Measurements from ENCODE around the gene PYGB. TPM values are rescaled to one million over a fixed set of nuclear protein-coding genes. Genes with fewer than 3 reads are reported as not detected.
A peak's percentile ranks its signal among the peaks of the same experiment; 100 is the strongest.
"Not testable (repeated sequence)": the region's sequence is repeated elsewhere in the genome, so short reads cannot be mapped to it uniquely, and the experiment has no call there.

PYGB gene
- total RNA-seq, 2 experiments from 2014 or later: 29.3 to 29.5 TPM

- DNase-seq (no peak), ATAC-seq (ENCODE audit: low read depth) (no peak)
- Mint-ChIP-seq H3K27ac (no peak overlapping the region), H3K4me3 (no peak overlapping the region), H3K4me1 (peaks cover 17% of the 10 kb centered on the region), H3K36me3 (peaks cover 7% of the 10 kb centered on the region), H3K9me3 (no peaks in the 10 kb centered on the region), H3K27me3 (no peaks in the 10 kb centered on the region)
- POLR2A ChIA-PET: no interaction called here
These were observed 59.4 kb downstream of the PYGB start for GRCh38 chr20:25306991-25307903.

- ATAC-seq (ENCODE audit: low read depth) (no peak), DNase-seq (no peak)
- H3K9me3 Mint-ChIP-seq: no peaks in the 10 kb centered on the region
- H3K4me1 Mint-ChIP-seq: peaks cover 17% of the 10 kb centered on the region
- no peak overlapping the region for H3K4me3 Mint-ChIP-seq
- H3K27ac Mint-ChIP-seq: no peak overlapping the region
- H3K27me3 Mint-ChIP-seq: no peaks in the 10 kb centered on the region
- POLR2A ChIA-PET: no interaction called here
- peaks cover 7% of the 10 kb centered on the region for H3K36me3 Mint-ChIP-seq
These were observed 60.2 kb downstream of the PYGB start for GRCh38 chr20:25308083-25308491.

GRCh38 chr20:25308671-25309394 is 60.9 kb downstream of the PYGB start:
- H3K27me3 Mint-ChIP-seq: no peaks in the 10 kb centered on the region
- DNase-seq: no peak
- no peaks in the 10 kb centered on the region for H3K9me3 Mint-ChIP-seq
- POLR2A ChIA-PET: no interaction called here
- H3K4me1 Mint-ChIP-seq: peaks cover 19% of the 10 kb centered on the region
- no peak for ATAC-seq (ENCODE audit: low read depth)
- no peak overlapping the region for H3K4me3 Mint-ChIP-seq
- no peak overlapping the region for H3K27ac Mint-ChIP-seq
- H3K36me3 Mint-ChIP-seq: peaks cover 8% of the 10 kb centered on the region

GRCh38 chr20:25309395-25310267 is 61.7 kb downstream of the PYGB start:
- peak; percentile 27 for DNase-seq
- peaks cover 8% of the 10 kb centered on the region for H3K36me3 Mint-ChIP-seq
- no peak overlapping the region for H3K4me3 Mint-ChIP-seq
- POLR2A ChIA-PET: no interaction called here
- peak overlapping the region; percentile 48 for H3K27ac Mint-ChIP-seq
- H3K27me3 Mint-ChIP-seq: no peaks in the 10 kb centered on the region
- H3K9me3 Mint-ChIP-seq: no peaks in the 10 kb centered on the region
- ATAC-seq (ENCODE audit: low read depth): no peak
- H3K4me1 Mint-ChIP-seq: peaks cover 19% of the 10 kb centered on the region

- DNase-seq: peak; percentile 51
- H3K27me3 Mint-ChIP-seq: no peaks in the 10 kb centered on the region
- POLR2A ChIA-PET: no interaction called here
- H3K9me3 Mint-ChIP-seq: no peaks in the 10 kb centered on the region
- H3K36me3 Mint-ChIP-seq: peaks cover 8% of the 10 kb centered on the region
- H3K4me3 Mint-ChIP-seq: peak overlapping the region; percentile 81
- peaks cover 19% of the 10 kb centered on the region for H3K4me1 Mint-ChIP-seq
- ATAC-seq (ENCODE audit: low read depth): peak; percentile 94
- peak overlapping the region; percentile 94 for H3K27ac Mint-ChIP-seq
These were observed 62.5 kb downstream of the PYGB start for GRCh38 chr20:25310268-25310920.

- peak overlapping the region; percentile 94 for H3K27ac Mint-ChIP-seq
- DNase-seq (peak; percentile 23), ATAC-seq (ENCODE audit: low read depth) (no peak)
- H3K27me3 Mint-ChIP-seq: no peaks in the 10 kb centered on the region
- peaks cover 8% of the 10 kb centered on the region for H3K36me3 Mint-ChIP-seq
- H3K4me3 Mint-ChIP-seq: peak overlapping the region; percentile 81
- H3K4me1 Mint-ChIP-seq: peaks cover 19% of the 10 kb centered on the region
- POLR2A ChIA-PET: no interaction called here
- H3K9me3 Mint-ChIP-seq: no peaks in the 10 kb centered on the region
These were observed 63.2 kb downstream of the PYGB start for GRCh38 chr20:25310921-25311728.

DNA sequence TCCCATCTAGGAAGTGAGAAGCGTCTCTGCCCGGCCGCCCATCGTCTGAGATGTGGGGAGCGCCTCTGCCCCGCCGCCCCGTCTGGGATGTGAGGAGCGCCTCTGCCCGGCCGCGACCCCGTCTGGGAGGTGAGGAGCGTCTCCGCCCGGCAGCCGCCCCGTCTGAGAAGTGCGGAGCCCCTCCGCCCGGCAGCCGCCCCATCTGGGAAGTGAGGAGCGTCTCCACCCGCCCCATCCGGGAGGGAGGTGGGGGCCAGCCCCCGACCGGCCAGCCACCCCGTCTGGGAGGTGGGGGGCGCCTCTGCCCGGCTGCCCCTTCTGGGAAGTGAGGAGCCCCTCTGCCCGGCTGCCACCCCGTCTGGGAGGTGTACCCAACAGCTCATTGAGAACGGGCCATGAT is 64.8 kb downstream of the PYGB start:
- H3K27me3 Mint-ChIP-seq; H3K4me3 Mint-ChIP-seq; H3K36me3 Mint-ChIP-seq; ATAC-seq (ENCODE audit: low read depth); H3K27ac Mint-ChIP-seq; H3K9me3 Mint-ChIP-seq; DNase-seq; POLR2A ChIA-PET: not testable (repeated sequence)
- peaks cover 19% of the 10 kb centered on the region for H3K4me1 Mint-ChIP-seq

DNA sequence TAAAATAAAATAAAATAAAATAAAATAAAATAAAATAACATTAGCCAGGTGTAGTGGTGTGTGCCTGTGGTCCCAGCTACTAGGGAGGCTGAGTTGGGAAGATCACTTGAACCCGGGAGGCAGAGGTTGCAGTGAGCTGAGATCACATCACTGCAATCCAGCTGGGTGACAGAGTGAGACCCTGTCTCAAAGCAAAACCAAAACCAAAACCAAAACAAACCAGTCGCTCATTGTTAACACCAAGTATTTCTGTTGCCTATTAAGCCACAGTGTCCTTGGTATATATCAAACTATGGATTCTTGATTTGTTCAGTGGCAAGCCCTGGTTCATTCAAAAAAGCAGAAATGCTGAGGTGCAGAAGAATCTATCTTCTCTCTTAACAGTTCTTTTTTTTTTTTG is 65.7 kb downstream of the PYGB start:
- peak overlapping the region; percentile 80 for H3K27ac Mint-ChIP-seq
- peak overlapping the region; percentile 52 for H3K4me3 Mint-ChIP-seq
- H3K4me1 Mint-ChIP-seq: peaks cover 19% of the 10 kb centered on the region
- POLR2A ChIA-PET: no interaction called here
- DNase-seq: no peak
- no peaks in the 10 kb centered on the region for H3K27me3 Mint-ChIP-seq
- H3K9me3 Mint-ChIP-seq: no peaks in the 10 kb centered on the region
- peaks cover 4% of the 10 kb centered on the region for H3K36me3 Mint-ChIP-seq
- peak; percentile 27 for ATAC-seq (ENCODE audit: low read depth)

DNA sequence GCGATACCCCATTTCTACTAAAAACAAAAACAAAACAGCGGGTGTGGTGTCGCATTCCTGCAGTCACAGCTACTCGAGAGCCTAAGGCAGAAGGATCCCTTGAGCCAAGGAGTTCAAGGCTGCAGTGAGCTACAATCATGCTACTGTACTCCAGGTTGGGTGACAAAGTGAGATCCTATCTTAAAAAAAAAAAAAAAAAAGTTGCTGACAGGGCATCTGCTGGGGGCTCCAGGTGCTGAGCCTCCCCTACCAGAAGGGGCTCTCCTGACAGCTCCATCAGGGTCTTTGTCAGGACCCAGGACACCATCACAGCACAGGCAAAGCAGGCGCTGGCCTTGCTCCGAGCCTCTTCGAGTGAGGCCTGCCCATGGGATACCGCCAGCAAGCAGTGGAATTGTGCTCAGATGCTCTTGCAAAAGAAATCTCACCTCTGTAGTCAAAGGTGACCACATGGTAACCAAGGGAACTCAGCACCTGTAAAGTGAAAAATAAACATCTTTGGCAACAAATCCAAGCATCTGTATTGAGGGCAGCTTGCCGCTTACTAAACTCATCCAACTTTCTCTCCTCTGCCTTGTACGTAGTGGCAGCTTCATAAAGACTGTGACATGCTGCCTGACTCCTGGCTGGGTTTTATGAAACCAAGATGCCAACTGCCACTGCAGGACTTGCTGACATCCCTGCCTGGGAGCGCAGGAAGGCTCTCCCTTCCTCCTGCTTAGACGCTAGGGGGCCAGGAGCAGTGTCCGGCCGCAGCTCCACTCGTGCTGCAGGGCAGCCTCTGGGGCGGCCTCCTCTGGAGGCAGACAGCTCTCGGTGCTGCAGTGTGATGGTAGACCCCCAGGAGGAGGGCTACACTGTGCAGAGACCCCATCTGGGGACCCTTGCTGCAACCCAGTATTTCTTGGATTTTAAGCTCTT is 66.9 kb downstream of the PYGB start:
- Mint-ChIP-seq H3K4me1 (peaks cover 17% of the 10 kb centered on the region), H3K27me3 (no peaks in the 10 kb centered on the region), H3K27ac (no peak overlapping the region), H3K9me3 (no peaks in the 10 kb centered on the region), H3K36me3 (peaks cover 4% of the 10 kb centered on the region), H3K4me3 (no peak overlapping the region)
- no peak for ATAC-seq (ENCODE audit: low read depth)
- DNase-seq: peak; percentile 17
- POLR2A ChIA-PET: no interaction called here

- H3K4me1 Mint-ChIP-seq: peaks cover 10% of the 10 kb centered on the region
- no peak overlapping the region for H3K4me3 Mint-ChIP-seq
- peak overlapping the region; percentile 65 for H3K27ac Mint-ChIP-seq
- H3K9me3 Mint-ChIP-seq: no peaks in the 10 kb centered on the region
- ATAC-seq (ENCODE audit: low read depth) (no peak), DNase-seq (no peak)
- POLR2A ChIA-PET: no interaction called here
- no peaks in the 10 kb centered on the region for H3K27me3 Mint-ChIP-seq
- peaks cover 4% of the 10 kb centered on the region for H3K36me3 Mint-ChIP-seq
These were observed 67.7 kb downstream of the PYGB start for GRCh38 chr20:25315418-25316210.

Measured in activated naive CD8-positive, alpha-beta T cell treated with anti-CD3 and anti-CD28 coated beads, Interleukin-2, amount 10 ng/mL, durations not matched to agents 7 days and 5 days (primary cell).